SW480 (cell line): Measurements from ENCODE around the gene DPP7.
"Not testable (repeated sequence)": the region's sequence is repeated elsewhere in the genome, so short reads cannot be mapped to it uniquely, and the experiment has no call there.

ENCODE experiments used
- DNase-seq: peaks from one replicate; pipeline ENCODE4 v3.0.0-alpha.2; 2016; ENCODE audit warnings: low spot score

Gene DPP7

GRCh38 chr9:137129456-137130175 lies 15.1 kb upstream of the DPP7 start:
- DNase-seq: peak; percentile 87

GRCh38 chr9:137128862-137129455 lies 14.4 kb upstream of the DPP7 start:
- DNase-seq: no peak

- no peak for DNase-seq
Observed at GRCh38 chr9:137128158-137128861, 13.8 kb upstream of the DPP7 start.

GRCh38 chr9:137127301-137128157 lies 13.0 kb upstream of the DPP7 start:
- no peak for DNase-seq

- no peak for DNase-seq
Observed at GRCh38 chr9:137126786-137127185, 12.3 kb upstream of the DPP7 start.

GRCh38 chr9:137123952-137124462 lies 9.5 kb upstream of the DPP7 start:
- DNase-seq: not testable (repeated sequence)

GRCh38 chr9:137123468-137123837 lies 8.9 kb upstream of the DPP7 start:
- DNase-seq: no peak

GRCh38 chr9:137122796-137123467 lies 8.4 kb upstream of the DPP7 start:
- DNase-seq: not testable (repeated sequence)

GRCh38 chr9:137121927-137122795 lies 7.6 kb upstream of the DPP7 start:
- DNase-seq: not testable (repeated sequence)

GRCh38 chr9:137118092-137118603 lies 3.6 kb upstream of the DPP7 start:
- DNase-seq: not testable (repeated sequence)

GRCh38 chr9:137117269-137117731 lies 2.8 kb upstream of the DPP7 start:
- DNase-seq: no peak

- DNase-seq: no peak
Observed at GRCh38 chr9:137116728-137117127, 2.2 kb upstream of the DPP7 start.

GRCh38 chr9:137116027-137116507 lies 1.5 kb upstream of the DPP7 start:
- no peak for DNase-seq

- DNase-seq: no peak
Observed at GRCh38 chr9:137115394-137116026, 977 bp upstream of the DPP7 start.

- DNase-seq: no peak
Observed at GRCh38 chr9:137114220-137114612, 317 bp downstream of the DPP7 start.

- DNase-seq: no peak
Observed at GRCh38 chr9:137113385-137114159, 961 bp downstream of the DPP7 start.

GRCh38 chr9:137112564-137113384 lies 1.8 kb downstream of the DPP7 start:
- no peak for DNase-seq
